Dermis blood vessel endothelial cell (primary cell): ENCODE data around the gene DUSP1. TPM values are rescaled to one million over a fixed set of nuclear protein-coding genes. Genes with fewer than 3 reads are reported as not detected.
A peak's percentile ranks its signal among the peaks of the same experiment; 100 is the strongest.
"Not testable (repeated sequence)": the region's sequence is repeated elsewhere in the genome, so short reads cannot be mapped to it uniquely, and the experiment has no call there.

Source experiments
- DNase-seq: peaks from one replicate; pipeline ENCODE4 v3.0.0; 2010
- total RNA-seq: library from RNA; depleted of rRNA; stranded (reverse); fragments of >200 nt; gene quantifications from 2 replicates; pipeline ENCODE4 v1.2.3, GENCODE V29; 2014

Gene DUSP1
- total RNA-seq, 1 donor from 2014 or later = 303 TPM

DNA sequence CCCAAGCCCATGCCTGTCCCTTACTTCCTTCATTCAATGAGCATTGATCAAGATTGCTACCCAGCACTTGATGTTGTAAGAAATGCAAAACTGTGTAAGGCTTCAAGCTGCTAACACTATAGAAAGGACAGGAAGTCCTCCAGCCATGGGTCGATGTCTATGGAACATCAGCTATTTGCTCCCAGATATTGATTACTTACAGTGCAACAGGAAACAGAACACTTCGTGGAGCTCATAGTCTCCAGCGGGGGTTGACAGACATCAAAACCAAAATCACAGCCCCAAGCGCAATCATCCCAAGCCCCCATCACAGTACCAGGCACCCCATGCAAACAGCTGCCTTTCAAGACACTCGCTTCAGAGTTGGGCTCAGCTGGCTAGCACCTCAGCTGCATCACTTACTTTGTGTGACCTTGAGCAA, 26.8 kb upstream of the DUSP1 start:
- DNase-seq = no peak

DNA sequence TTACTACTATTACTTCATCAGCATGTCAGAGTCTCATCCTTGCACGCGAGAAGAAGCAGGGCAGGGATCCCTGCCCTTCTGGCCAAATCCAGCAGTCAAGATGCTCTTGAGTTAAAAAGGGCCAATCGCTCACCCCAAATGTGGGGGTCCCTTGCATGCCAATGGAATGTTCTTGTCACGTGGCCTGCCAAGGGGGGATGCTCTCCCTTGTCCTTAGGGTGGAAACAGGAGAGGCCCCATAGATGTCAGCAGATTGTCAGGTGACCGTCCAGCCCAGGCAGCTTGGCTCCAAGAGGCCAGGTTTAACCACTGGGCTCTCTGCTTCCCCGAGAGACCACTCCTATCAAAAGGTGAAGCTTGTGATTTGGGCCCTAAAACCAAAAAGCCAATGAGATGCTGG, 25.3 kb upstream of the DUSP1 start:
- DNase-seq = no peak

DNA sequence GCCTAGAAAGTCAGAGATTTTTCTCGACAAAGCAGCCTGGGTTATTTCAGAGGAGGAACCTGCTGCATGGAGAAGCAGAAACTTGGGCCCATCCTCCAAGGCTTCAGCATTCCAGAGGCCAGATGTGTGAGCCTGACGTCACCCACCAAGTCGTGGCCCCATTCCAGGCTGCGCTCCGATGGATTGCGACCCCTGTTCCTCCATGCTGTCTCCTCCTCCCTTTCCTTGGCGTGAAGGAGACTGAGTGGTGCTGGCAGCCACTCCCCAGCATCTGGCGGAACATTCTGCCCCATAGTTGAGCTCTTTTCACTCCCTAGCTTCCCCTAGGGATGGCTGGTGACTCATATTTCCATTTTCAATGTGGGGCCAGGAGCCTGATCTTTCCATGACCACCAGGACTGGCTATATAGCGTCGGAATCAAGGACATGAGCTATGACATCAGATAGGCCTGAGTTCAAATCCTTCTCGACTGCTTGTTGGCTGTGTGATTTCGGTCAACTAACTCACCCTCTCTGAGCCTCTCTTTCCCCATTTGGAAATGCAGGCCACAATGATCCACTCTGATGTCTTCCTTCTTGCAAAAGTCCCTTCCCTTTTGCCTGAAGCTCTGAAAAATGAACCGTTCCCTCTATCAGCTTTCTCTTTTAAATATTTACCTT, 24.5 kb upstream of the DUSP1 start:
- peak; percentile 96 for DNase-seq

DNA sequence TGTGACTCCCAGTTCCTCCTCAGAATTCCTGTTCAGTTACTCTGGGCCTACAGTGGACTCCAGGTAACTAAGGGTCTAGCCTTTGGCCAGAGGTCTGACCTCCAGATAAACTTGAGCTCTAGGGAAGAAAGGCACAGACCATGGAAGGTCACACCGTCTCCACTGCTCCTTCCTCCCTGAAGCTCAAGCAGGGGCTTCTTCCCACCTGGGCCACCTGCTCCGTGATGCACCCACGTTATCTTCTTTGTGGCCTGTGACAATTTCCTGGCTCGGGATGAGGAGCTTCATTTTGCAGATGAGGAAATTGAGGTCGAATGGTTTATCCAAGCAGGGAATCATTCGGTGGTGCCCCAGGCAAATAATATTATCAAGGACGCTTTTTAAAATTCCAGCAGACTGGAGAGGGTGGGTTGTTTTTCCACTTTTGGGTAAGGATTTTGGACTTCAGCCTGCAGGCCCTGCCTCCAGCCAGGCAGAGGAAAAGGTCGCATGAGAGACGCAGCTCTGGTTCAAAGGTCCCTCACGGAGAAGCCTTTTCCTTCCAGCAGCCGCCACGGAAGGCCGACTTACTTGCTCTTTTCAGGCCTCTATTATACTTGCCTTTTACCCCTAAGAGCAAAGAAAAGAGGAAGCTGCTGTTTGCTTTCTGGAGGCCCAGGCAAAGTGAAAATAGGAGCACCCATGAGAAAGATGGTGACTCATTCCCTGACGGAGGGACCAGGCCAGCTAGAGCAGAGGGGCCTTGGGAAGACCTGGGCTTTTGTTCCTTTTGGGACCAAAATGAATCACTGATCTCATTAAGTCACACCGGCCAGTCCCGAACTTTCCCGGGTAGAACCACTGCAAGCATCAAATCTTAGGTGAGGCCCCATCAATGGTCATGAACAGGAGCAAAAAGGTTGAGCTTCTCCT, 22.8 kb upstream of the DUSP1 start:
- DNase-seq = peak; percentile 35

DNA sequence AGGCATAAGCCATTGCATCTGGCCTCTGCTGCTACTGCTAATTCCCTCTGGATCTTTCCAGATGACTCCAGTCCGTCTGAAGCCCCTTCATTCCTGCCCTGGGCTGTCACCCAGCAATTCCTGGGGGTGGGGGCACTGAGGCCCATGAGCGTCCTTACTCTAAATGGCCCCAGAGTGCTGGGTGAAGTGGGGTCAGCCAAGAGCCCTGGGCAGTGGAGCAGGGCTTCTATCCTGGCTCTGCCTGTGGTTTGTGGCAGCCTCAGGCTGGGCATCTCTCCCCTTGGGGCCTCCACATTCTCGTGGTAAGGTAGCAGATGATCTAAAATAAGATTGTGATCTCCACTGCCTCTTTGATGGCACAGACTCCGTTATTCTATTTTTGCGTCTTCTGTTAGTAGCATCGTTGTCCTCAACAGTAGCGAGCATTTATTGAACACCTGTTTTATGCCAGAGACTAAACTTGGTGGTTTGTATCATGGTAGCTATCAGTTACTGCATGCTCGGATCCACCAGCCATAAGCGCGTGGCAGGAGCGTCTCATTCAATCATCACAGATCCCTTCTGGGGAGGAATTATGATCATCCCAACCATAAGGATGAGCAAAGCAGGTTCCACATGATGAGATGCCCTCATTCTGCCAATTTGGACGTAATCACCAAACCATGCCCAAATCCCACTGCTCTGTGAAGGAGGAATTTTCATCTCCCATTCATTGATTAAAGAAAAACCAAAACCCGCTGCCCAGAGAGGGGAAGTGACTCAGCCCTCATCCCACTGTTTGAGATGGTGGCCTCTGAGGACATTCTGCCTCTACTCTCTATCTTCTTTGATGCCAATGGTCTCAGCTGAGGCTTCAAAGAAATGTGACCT, 21.9 kb upstream of the DUSP1 start:
- no peak for DNase-seq

DNA sequence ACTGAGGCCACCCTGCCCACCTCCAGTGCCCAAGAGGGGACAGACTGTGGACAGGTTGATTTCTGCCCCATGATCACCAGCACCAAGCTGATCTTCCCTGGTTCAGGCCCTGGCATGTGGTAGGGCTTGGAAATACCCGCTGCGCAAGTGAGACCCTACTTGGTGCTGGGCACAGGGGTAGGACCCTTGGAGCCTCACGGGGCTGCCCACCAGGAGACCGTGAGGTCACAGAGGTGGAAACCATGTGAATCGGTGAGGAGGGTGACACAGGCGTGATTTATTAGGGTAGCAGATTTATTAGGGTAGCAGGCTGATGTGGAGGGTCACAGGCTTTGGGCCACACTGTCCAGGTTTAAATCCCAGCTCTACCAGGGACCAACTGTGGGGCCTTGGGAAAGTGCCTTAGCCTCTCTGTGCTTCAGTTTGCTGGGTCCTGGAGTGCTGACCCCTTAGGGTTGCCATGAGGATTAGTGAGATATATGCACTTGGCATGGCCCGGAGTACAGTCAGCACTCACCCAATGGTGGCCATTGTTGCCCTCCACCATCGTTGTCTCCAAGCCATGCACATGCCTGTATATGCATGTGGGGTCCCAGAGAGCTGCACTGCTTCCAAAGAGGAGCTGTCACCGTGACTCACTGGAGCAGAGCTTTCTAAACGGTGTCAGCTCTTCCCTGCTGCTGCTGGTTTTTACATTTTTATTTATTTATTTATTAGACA, 20.9 kb upstream of the DUSP1 start:
- no peak for DNase-seq

DNA sequence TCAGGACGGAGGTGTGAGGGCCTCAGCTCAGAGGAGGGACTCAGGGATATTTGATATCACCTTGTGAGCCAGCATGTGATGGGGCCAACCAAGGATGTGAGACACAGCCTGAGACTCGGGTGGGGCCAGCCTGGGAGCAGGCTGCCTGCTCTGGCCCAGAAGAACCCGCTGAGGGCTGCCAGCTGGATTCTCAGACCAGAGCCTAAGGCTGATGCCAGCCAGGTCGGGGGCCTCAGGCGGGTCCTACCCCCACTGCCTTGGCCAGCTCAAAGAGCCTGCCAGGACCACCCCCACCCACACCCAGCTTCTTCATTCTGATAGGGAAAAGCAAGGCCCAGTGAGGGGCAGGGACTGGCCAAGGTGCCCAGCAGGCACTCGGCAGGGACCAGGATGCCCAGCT, 20.3 kb upstream of the DUSP1 start:
- no peak for DNase-seq

DNA sequence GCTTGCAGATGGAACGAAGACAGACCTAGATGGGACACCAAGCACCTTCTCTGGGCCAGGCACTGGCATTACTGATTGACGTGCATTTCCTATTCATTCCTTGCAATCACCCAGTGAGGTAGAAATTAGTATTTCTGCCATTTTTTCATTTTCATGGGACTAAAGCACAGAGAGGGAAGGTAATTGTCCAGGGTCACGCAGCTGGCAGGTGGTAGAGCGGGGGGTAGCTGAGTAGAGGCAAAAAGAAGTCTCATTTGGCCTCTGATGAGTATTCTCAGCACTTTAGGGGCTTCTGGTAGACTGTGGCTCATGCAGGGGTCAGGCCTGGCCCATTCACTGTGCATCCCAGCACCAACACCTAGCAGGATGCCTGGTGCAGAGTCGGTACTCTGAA, 19.5 kb upstream of the DUSP1 start:
- no peak for DNase-seq

DNA sequence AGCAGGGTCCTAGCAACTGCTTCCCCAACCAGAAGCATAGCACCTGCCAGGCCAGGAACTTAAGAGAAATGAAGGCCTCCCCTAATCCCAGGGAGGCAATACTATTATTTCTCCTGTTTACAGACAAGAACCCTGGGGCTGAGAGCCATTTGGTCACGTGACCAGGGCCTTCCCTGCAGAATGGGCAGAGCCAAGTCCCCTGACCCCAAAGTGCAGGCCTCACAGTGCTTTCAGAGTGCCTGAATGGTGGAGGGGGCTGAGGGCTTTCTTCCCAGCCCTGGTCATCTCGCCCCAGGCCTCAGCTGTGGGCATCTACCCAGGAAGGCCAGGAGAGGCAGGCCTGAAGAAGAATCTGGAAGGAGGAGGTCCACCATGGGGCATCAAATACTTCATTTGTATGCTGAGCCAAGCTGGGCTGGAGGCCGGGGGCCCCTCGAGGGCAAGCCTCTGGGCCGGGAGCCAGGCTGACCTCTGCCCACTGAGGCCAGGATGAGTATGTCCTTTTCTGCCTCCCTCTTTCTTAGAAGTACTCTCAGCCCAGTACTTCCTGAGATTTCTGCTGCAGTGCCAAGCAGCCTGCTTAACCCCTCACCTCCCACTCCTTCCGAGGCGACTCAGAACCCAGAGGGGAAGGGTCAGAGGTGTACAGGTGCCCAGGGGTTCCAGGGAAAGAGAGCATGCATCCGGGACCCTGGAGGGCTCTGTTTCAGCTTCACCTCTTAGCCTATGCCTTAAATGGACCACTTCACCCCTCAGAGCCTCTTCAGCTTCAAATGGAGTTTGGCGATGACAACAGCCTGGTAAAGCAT, 18.9 kb upstream of the DUSP1 start:
- DNase-seq = no peak

DNA sequence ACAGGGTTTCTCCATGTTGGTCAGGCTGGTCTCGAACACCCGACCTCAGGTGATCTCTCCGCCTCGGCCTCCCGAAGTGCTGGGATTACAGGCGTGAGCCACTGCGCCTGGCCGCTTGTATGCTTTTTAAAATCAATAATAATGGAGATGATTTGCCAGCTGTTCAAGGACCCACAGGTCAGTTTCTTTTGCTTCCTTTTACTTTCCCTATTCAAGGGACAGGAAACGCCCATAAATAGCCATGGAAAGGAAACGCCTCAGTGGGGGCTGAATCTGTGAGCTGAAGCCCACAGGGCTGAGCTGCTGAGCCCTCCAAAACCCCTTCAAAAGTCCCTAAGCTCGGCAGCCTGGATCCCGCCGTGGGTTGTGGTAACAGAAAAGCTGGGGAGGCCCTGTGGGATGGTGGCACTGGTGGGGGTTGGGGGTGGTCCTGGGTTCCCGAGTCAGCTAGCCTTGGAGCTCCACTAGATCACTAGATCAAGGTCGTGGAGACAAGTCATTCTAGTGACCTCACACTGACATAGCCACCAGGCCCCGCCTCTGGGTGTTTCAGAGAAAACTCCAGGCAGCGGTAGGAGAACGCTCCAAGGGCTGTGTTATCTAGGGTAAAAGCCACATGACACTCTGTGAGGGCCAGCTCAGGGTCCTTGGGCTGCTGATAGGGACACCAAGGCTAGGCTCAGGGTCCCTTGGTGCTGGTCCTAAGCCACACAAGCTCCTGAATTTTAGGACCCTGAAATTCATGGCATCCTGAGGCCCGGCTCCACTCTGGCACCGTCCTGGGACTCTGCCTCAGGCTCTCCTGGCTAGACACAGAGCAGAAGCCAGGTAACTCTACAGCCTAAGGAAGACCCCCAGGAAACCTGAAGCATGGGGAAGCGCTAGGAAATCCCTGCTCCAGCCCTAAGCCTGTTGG, 18.0 kb upstream of the DUSP1 start:
- DNase-seq = peak; percentile 47

DNA sequence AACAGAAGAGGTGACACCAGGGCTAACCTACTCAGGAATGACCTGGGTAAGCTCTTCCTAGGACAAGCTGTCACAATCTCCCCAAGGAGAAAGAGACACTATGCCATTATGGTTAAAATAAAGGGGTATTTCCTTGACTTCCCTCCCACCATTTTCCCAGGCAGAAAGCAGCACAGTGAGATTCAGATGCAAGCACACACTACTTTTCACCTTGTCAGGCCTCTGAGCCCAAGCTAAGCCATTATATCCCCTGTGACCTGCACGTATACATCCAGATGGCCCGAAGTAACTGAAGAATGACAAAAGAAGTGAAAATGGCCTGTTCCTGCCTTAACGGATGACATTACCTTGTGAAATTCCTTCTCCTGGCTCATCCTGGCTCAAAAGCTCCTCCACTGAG, 16.5 kb upstream of the DUSP1 start:
- not testable (repeated sequence) for DNase-seq

DNA sequence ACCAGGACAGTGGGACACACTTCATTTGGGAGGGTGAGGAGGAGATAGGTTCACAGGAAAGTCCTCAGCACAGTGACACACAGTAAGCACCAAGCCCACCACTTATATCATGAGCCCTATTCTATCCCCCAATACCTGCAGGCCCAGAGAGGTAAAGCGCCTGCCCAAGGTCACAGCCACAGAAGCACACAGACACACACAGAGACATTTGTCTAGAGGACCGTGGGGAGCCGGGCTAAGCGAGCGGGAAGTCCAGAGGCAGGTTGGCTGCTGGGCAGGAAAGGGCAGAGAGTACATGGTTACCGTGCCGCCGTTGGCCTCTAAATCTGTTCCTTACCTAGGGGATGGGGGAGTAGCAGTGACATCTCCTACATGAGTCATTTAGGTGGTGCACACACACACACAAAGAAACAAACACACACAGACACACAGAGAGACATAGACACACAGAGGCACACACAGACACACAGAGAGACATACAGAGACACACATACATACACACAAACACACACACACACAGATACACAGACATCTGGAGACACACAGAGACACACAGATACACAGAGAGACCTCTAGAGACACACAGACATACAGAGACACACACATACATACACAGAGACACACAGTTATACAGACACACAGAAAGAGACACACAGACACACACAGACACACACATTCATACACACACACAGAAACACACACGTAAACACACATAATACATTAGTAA, 15.9 kb upstream of the DUSP1 start:
- no peak for DNase-seq

DNA sequence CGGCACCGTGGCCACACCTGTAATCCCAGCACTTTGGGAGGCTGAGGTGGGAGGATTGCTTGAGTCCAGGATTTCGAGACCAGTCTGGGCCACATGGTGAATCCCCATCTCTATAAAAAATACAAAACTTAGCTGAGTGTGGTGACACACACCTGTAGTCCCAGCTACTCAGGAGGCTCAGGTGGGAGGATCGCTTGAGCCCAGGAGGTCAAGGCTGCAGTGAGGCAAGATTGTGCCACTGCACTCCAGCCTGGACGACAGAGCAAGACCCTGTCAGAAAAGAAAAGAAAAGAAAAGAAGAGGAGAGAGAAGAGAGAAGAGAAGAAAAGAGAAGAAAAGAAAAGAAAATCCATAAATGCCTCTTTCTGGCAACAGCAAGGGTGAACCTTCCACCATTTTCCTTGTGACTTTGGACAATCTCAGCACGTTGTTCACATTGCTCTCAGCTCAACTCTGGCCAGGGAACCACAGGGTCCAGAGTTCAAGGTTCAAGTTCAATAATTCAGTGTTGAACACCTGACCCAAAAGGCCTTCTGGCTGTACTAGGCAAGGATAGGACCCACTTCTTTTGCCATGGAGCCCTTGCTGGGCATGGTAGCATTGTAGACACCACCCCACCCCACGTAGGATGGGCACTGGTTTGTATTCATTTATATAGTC, 14.6 kb upstream of the DUSP1 start:
- no peak for DNase-seq

DNA sequence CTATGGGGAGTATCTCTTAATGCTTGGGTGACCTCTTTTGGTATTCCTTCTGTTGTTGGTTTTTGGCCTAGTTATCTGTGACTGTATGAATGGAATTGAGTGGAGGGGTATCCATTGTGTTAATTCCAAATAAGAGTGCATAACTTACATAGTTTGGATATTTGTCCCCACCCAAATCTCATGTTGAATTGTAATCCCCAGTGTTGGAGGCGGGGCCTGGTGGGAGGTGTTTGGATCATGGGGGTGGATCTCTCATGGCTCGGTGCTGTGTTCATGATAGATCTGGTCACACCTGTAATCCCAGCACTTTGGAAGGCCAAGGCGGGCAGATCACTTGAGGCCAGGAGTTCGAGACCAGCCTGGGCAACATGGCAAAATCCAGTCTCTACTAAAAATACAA, 13.2 kb upstream of the DUSP1 start:
- not testable (repeated sequence) for DNase-seq

DNA sequence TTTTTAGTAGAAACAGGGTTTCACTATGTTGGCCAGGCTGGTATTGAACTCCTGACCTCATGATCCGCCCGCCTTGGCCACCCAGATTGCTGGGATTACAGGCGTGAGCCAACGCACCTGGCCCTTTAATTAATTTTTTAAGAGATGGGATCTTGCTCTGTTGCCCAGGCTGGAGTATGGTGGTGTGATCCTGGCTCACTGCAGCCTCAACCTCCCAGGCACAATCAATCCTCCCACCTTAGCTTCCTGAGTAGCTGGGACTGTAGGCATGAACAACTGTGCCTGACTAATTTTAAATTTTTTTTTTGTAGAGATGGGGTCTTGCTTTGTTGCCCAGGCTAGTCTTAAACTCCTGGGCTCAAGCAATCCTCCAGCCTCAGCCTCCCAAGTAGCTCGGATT, 12.3 kb upstream of the DUSP1 start:
- not testable (repeated sequence) for DNase-seq

DNA sequence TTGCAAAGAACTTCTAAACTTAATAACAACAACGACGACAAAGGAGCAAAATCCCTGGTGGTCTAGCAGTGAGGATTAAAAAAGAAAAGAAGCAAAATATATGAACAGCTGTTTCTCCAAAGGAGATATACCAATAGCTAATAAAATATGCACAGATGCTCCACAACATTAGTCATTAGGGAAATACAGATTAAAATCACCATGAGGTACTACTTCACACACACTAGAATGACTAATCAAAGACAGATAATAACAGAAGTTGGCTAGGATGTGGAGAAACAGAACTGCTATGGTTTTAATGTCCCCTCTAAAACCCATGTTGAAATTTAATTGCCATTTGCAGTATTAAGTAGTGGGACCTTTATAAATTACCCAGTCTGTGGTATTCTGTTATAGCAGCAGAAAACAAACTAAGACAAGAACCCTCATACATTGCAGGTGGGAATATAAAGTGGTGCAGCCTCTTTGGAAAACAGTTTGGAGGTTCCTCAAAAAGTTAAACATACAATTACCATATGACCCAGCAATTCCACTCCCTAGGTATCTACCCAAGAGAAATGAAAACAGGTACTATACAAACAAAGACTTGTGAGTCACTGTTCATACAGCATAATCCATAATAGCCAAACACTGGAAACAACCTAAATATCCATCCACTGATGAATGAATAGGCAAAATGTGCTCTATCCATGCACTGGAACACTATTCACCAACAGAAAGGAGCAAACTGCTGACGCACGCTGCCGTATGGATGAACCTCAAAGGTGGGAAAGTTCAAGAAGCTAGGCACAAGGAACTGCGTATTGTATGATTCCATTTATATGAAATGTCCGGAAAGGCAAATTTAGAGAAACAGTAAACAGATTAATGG, 11.4 kb upstream of the DUSP1 start:
- DNase-seq = no peak

DNA sequence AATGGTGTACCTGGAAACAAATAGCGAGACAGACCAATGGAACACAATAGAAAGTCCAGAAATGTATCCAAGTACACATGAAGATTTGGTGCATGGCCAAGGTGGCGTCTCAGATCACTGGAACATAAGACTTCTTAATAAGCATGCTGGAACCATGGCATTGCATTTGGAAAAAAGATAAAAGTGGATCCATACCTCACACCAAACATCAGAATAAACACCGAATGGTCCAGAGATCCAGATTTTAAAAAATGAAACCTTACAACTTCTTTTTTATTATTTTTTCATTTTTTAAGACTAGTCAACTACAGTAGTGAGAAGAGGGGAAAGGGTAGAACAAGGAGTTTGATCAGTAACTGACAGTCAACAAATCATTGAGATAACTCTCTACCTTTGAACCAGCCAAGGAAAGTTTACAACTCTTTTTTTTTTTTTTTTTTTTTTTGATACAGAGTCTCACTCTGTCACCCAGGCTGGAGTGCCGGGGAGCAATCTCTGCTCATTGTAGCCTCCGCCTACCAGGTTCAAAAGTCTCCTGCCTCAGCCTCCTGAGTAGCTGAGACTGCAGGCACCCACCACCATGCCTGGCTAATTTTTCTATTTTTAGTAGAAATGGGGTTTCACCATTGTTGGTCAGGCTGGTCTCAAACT, 8.8 kb upstream of the DUSP1 start:
- no peak for DNase-seq
